ENCODE data around the gene LYZL4.

The LYZL4 gene

DNA sequence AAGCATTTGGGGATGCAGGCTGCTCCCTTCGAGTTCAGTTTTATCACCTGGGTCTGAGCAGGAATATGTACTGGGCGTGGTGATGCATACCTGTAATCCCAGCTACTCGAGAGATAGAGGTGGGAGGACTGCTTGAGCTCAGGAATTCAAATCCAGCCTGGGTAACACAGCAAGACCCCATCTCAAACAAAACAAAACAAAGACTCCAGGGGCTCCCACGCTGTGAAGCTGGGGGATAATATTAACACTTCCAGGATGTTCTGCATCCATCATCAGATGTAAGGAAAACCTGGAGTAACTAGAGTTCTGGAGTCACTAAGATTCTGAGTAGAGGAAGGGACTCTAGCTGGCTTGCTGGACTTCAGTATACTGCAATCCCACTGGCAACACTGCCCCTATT, 40.6 kb downstream of the LYZL4 start:
- Histone ChIP-seq H3K4me3 (ENCODE audit: low read length) (no peak overlapping the region), H3K4me2 (ENCODE audit: low read length) (no peak overlapping the region)

DNA sequence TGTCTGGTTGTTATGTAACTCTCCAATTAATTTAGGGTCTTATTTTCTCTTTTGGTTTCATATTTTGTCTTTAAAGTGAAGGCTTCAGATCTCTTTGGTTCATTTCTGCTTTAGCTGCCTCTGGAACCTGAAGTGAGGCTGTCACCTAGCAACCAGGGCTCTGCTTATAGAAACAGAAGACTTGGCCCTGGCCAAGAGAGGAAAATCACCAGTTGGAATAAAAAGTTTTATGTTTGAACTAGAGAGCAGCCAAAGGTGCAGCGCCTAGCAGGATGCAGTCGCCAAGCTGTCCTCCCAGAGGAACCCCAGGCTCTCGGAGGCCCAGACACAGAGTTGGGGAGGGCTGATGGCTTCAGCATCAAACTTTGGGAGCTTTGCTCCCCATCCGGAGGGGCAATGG, 41.1 kb downstream of the LYZL4 start:
- no peak overlapping the region for H3K4me3 ChIP-seq (ENCODE audit: low read length)
- no peak overlapping the region for H3K4me2 ChIP-seq (ENCODE audit: low read length)
- no peaks in the 10 kb centered on the region for H3K79me2 ChIP-seq (ENCODE audit: control insufficient read depth, low read length)
- no peaks in the 10 kb centered on the region for H3K4me1 ChIP-seq (ENCODE audit: control insufficient read depth, low read length)
- no peaks in the 10 kb centered on the region for H3K9me2 ChIP-seq (replicated peaks; ENCODE audit: control insufficient read depth, low read length)
- no peaks in the 10 kb centered on the region for H3K27me3 ChIP-seq (ENCODE audit: control insufficient read depth, low read length)
- no peaks in the 10 kb centered on the region for H4K20me1 ChIP-seq (ENCODE audit: control insufficient read depth, insufficient read depth, low read depth, low read length)
- peaks cover 5% of the 10 kb centered on the region; the same call in 1 of the 2 replicates for H3K9me3 ChIP-seq (ENCODE audit: control insufficient read depth, insufficient read depth, low read length)
- no peaks in the 10 kb centered on the region for H3K36me3 ChIP-seq (ENCODE audit: control insufficient read depth, low read length)
- no peak for TF ChIP-seq EZH2phosphoT487 (IDR thresholded peaks at IDR 0.05; ENCODE audit: borderline replicate concordance, low read length)
- TF ChIP-seq, protein P1, sequence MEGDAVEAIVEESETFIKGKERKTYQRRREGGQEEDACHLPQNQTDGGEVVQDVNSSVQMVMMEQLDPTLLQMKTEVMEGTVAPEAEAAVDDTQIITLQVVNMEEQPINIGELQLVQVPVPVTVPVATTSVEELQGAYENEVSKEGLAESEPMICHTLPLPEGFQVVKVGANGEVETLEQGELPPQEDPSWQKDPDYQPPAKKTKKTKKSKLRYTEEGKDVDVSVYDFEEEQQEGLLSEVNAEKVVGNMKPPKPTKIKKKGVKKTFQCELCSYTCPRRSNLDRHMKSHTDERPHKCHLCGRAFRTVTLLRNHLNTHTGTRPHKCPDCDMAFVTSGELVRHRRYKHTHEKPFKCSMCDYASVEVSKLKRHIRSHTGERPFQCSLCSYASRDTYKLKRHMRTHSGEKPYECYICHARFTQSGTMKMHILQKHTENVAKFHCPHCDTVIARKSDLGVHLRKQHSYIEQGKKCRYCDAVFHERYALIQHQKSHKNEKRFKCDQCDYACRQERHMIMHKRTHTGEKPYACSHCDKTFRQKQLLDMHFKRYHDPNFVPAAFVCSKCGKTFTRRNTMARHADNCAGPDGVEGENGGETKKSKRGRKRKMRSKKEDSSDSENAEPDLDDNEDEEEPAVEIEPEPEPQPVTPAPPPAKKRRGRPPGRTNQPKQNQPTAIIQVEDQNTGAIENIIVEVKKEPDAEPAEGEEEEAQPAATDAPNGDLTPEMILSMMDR (IDR thresholded peaks at IDR 0.05; ENCODE audit: low read depth, low read length, poor library complexity, severe bottlenecking): no peak
- H3F3A ChIP-seq (ENCODE audit: control insufficient read depth, insufficient read depth): no peaks in the 10 kb centered on the region
- H3K27ac ChIP-seq (ENCODE audit: low read depth, low read length): no peak overlapping the region

More for the DNA sequence above, 40.6 kb downstream of the LYZL4 start:
- H3K79me2 ChIP-seq (ENCODE audit: control insufficient read depth, low read length): no peaks in the 10 kb centered on the region
- H4K20me1 ChIP-seq (ENCODE audit: control insufficient read depth, insufficient read depth, low read depth, low read length): no peaks in the 10 kb centered on the region
- no peaks in the 10 kb centered on the region for H3K36me3 ChIP-seq (ENCODE audit: control insufficient read depth, low read length)
- no peaks in the 10 kb centered on the region for H3F3A ChIP-seq (ENCODE audit: control insufficient read depth, insufficient read depth)
- H3K27me3 ChIP-seq (ENCODE audit: control insufficient read depth, low read length): no peaks in the 10 kb centered on the region
- no peaks in the 10 kb centered on the region for H3K9me2 ChIP-seq (replicated peaks; ENCODE audit: control insufficient read depth, low read length)
- H3K4me1 ChIP-seq (ENCODE audit: control insufficient read depth, low read length): no peaks in the 10 kb centered on the region
- TF ChIP-seq, protein P1 (IDR thresholded peaks at IDR 0.05; ENCODE audit: low read depth, low read length, poor library complexity, severe bottlenecking): no peak
- H3K27ac ChIP-seq (ENCODE audit: low read depth, low read length): no peak overlapping the region
- H3K9me3 ChIP-seq (ENCODE audit: control insufficient read depth, insufficient read depth, low read length): peaks cover 5% of the 10 kb centered on the region; the same call in 1 of the 2 replicates

DNA sequence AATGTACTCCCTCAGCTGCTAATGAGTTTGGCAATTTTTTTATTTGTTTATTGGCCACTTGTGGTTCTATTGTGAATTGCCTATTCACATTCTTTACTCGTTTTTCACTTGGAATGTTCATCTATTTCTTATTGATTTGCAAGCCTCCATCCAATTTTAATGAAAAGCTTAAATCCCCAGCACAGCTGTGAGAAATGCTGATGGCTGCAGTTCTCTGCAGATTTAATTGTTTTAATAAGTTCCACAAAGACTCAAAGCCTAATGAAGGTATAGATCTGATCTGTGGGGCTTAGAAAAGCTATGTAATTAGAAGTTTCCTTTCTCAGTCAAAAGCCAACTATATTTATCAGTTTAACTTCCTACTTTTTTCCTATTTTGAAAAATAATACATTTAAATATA, 41.5 kb downstream of the LYZL4 start:
- no peaks in the 10 kb centered on the region for H3K36me3 ChIP-seq (ENCODE audit: control insufficient read depth, low read length)
- no peak overlapping the region for H3K4me2 ChIP-seq (ENCODE audit: low read length)
- no peaks in the 10 kb centered on the region for H4K20me1 ChIP-seq (ENCODE audit: control insufficient read depth, insufficient read depth, low read depth, low read length)
- H3K27me3 ChIP-seq (ENCODE audit: control insufficient read depth, low read length): no peaks in the 10 kb centered on the region
- peaks cover 5% of the 10 kb centered on the region; the same call in 1 of the 2 replicates for H3K9me3 ChIP-seq (ENCODE audit: control insufficient read depth, insufficient read depth, low read length)
- H3K4me1 ChIP-seq (ENCODE audit: control insufficient read depth, low read length): no peaks in the 10 kb centered on the region
- H3K79me2 ChIP-seq (ENCODE audit: control insufficient read depth, low read length): no peaks in the 10 kb centered on the region
- H3K4me3 ChIP-seq (ENCODE audit: low read length): no peak overlapping the region
- H3F3A ChIP-seq (ENCODE audit: control insufficient read depth, insufficient read depth): no peaks in the 10 kb centered on the region
- TF ChIP-seq, protein P1 (IDR thresholded peaks at IDR 0.05; ENCODE audit: low read depth, low read length, poor library complexity, severe bottlenecking): no peak
- TF ChIP-seq EZH2phosphoT487 (IDR thresholded peaks at IDR 0.05; ENCODE audit: borderline replicate concordance, low read length): no peak
- H3K9me2 ChIP-seq (replicated peaks; ENCODE audit: control insufficient read depth, low read length): no peaks in the 10 kb centered on the region
- H3K27ac ChIP-seq (ENCODE audit: low read depth, low read length): no peak overlapping the region

DNA sequence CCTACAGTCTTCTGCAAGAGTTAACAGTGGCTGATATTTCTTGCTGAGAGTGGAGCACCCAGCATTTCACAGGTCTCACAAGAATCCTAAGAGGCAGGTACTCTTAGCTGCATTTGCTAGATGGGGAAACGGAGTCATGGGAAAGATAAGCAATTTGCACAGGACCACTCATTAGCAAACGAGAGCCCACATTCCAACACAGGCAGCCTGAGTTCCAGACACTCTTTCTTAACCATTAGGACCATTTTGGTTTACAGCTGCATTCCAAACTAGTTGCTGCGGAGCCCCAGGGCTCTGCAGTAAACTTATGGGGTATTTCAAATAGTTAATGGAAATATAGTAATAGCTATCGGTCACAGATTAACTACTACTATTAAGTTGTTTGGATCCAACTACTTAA, 42.5 kb downstream of the LYZL4 start:
- Histone ChIP-seq H3K4me1 (ENCODE audit: control insufficient read depth, low read length) (no peaks in the 10 kb centered on the region), H3K36me3 (ENCODE audit: control insufficient read depth, low read length) (no peaks in the 10 kb centered on the region), H3F3A (ENCODE audit: control insufficient read depth, insufficient read depth) (no peaks in the 10 kb centered on the region), H3K9me3 (ENCODE audit: control insufficient read depth, insufficient read depth, low read length) (peaks cover 5% of the 10 kb centered on the region; the same call in 1 of the 2 replicates), H3K79me2 (ENCODE audit: control insufficient read depth, low read length) (no peaks in the 10 kb centered on the region), H3K9me2 (replicated peaks; ENCODE audit: control insufficient read depth, low read length) (no peaks in the 10 kb centered on the region), H3K27ac (ENCODE audit: low read depth, low read length) (no peak overlapping the region), H3K27me3 (ENCODE audit: control insufficient read depth, low read length) (no peaks in the 10 kb centered on the region), H4K20me1 (ENCODE audit: control insufficient read depth, insufficient read depth, low read depth, low read length) (no peaks in the 10 kb centered on the region), H3K4me3 (ENCODE audit: low read length) (no peak overlapping the region), H3K4me2 (ENCODE audit: low read length) (no peak overlapping the region)
- no peak for TF ChIP-seq EZH2phosphoT487 (IDR thresholded peaks at IDR 0.05; ENCODE audit: borderline replicate concordance, low read length)
- TF ChIP-seq, protein P1 (IDR thresholded peaks at IDR 0.05; ENCODE audit: low read depth, low read length, poor library complexity, severe bottlenecking): no peak
